ENCODE results near the gene MID1.
A peak's percentile ranks its signal among the peaks of the same experiment; 100 is the strongest.

Gene MID1

GRCh38 chrX:10447564-10448214, 172.7 kb downstream of the MID1 start:
- TF ChIP-seq, protein P1, sequence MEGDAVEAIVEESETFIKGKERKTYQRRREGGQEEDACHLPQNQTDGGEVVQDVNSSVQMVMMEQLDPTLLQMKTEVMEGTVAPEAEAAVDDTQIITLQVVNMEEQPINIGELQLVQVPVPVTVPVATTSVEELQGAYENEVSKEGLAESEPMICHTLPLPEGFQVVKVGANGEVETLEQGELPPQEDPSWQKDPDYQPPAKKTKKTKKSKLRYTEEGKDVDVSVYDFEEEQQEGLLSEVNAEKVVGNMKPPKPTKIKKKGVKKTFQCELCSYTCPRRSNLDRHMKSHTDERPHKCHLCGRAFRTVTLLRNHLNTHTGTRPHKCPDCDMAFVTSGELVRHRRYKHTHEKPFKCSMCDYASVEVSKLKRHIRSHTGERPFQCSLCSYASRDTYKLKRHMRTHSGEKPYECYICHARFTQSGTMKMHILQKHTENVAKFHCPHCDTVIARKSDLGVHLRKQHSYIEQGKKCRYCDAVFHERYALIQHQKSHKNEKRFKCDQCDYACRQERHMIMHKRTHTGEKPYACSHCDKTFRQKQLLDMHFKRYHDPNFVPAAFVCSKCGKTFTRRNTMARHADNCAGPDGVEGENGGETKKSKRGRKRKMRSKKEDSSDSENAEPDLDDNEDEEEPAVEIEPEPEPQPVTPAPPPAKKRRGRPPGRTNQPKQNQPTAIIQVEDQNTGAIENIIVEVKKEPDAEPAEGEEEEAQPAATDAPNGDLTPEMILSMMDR (IDR thresholded peaks at IDR 0.05; ENCODE audit: low read length, missing control alignments) = no peak
- DNase-seq (ENCODE audit: low read depth) = peak; percentile 37
- no peak overlapping the region for H3K4me3 ChIP-seq (replicated peaks; ENCODE audit: low read depth, low read length)

GRCh38 chrX:10444204-10444603, 176.2 kb downstream of the MID1 start:
- TF ChIP-seq, protein P1 (IDR thresholded peaks at IDR 0.05; ENCODE audit: low read length, missing control alignments) = peak; percentile 10
- peak; percentile 25 for DNase-seq (ENCODE audit: low read depth)
- H3K4me3 ChIP-seq (replicated peaks; ENCODE audit: low read depth, low read length) = no peak overlapping the region

DNA sequence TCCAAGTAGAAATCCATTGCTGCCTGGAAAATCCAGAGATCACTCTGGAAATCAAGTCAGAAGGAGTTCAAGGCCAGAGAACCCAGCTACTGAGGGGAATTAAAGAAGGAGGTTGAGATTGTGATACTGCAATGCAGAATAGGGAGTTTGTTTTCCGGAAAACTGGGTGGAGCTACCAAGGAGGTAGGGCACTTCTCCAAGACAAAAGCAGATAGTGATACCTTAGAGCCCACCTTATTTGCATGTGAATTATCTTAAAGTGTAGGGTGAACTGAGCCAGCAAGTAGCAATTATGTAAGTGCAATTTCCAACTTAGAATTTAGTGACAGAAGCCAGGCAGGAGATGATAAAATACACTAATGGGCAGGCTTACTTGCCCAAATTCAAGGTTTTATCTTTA, 178.9 kb downstream of the MID1 start:
- TF ChIP-seq, protein P1 (IDR thresholded peaks at IDR 0.05; ENCODE audit: low read length, missing control alignments) = no peak
- no peak overlapping the region for H3K4me3 ChIP-seq (replicated peaks; ENCODE audit: low read depth, low read length)
- no peak for DNase-seq (ENCODE audit: low read depth)

DNA sequence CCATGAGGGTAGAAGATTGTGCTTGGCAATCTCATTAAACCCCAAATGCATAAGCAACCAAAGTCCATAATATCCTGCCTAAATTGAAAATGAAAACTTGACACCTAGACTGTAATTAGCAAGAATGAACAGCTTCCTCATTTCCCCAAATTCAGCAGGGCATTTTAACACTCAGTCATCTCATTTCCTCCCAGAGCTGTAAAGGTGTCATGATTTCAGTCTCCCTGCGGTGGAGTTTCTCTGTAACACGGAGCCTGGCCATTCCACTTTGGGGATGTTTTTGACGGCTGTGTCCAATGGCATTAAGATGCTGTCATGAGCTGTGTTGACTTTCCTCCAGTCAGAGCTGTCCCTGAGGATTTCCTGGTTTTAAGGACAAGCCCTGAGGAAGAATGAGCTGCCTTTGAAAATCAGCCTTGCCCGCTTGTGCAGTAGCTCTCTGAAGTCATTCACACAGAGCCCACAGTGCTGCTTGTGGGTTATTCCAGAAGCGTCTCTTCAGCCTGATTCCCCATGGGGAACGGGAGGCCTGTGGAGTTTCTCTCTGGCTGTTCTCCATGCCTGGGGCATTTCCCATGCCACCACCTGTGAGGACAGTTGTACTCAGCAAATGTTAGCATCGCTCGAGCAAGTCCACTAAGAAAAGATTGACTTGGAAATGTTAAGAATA, 187.0 kb downstream of the MID1 start:
- TF ChIP-seq, protein P1 (IDR thresholded peaks at IDR 0.05; ENCODE audit: low read length, missing control alignments) = no peak
- H3K4me3 ChIP-seq (replicated peaks; ENCODE audit: low read depth, low read length) = no peak overlapping the region
- no peak for DNase-seq (ENCODE audit: low read depth)

- TF ChIP-seq, protein P1 (IDR thresholded peaks at IDR 0.05; ENCODE audit: low read length, missing control alignments) = no peak
- no peak for DNase-seq (ENCODE audit: low read depth)
- H3K4me3 ChIP-seq (replicated peaks; ENCODE audit: low read depth, low read length) = no peak overlapping the region
These were observed 190.5 kb downstream of the MID1 start for GRCh38 chrX:10429908-10430307.

DNA sequence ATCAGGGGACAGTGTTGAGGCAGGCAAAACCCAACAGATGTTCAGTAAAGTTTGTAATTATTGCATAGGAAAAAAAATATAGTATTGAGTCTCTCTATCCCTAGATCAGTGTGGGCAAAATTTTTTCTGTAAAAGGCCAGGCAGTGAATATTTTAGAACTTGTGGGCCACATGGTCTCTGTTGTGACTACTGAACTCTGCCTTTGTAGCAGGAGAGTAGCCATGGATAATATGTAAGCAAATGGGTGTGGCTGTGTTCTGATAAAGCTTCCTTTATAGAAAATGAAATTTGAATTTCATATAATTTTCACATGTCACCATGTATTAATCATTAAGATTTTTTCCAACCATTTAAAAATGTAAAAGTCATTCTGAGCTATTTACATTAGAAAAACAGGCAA, 193.1 kb downstream of the MID1 start:
- H3K4me3 ChIP-seq (replicated peaks; ENCODE audit: low read depth, low read length) = no peak overlapping the region
- TF ChIP-seq, protein P1 (IDR thresholded peaks at IDR 0.05; ENCODE audit: low read length, missing control alignments) = no peak
- no peak for DNase-seq (ENCODE audit: low read depth)

DNA sequence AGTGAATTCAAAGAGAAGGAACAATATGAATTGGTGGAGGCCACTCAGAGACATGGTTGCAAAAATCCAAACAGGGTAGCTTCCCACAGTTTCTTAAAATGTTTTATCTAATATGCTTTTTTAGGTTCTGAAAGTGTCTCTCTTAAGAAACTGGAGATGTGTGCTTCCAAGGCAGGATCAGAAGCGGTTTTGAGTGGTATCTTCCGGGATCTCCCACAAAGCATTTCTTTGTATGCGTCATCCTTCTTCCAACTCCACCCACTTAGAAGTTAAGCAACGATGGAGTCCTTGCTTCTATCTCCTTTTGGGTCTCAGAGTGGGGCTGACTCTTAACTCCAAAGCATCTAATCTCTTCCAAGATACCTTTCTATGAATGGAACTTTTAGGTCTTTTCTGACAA, 196.7 kb downstream of the MID1 start:
- no peak overlapping the region for H3K4me3 ChIP-seq (replicated peaks; ENCODE audit: low read depth, low read length)
- no peak for DNase-seq (ENCODE audit: low read depth)
- TF ChIP-seq, protein P1 (IDR thresholded peaks at IDR 0.05; ENCODE audit: low read length, missing control alignments) = no peak

All from fibroblast of pulmonary artery (primary cell).